Suprapubic skin (tissue), 4 donors: ENCODE data around the gene UBR1. TPM values are rescaled to one million over a fixed set of nuclear protein-coding genes. Genes with fewer than 3 reads are reported as not detected.
"Not testable (repeated sequence)": the region's sequence is repeated elsewhere in the genome, so short reads cannot be mapped to it uniquely, and the experiment has no call there.

ENCODE experiments used
- DNase-seq, 2 donors: peaks; one replicate each; pipeline ENCODE4 v3.0.0-alpha.2; 2019; ENCODE audit warnings: low spot score in 2 of 2
- H3K27ac ChIP-seq: fragments of 200-600 bp; sonication (generic); one replicate; pipeline ENCODE4 v1.5.1; 2019
- H3K27me3 ChIP-seq: fragments of 200-600 bp; sonication (generic); one replicate; pipeline ENCODE4 v1.5.1; 2019
- H3K36me3 ChIP-seq: fragments of 200-600 bp; sonication (generic); one replicate; pipeline ENCODE4 v1.5.1; 2019
- H3K4me1 ChIP-seq: fragments of 200-600 bp; sonication (generic); one replicate; pipeline ENCODE4 v1.5.1; 2019
- H3K4me3 ChIP-seq: fragments of 200-600 bp; sonication (generic); one replicate; pipeline ENCODE4 v1.5.1; 2019; ENCODE audit warnings: mild to moderate bottlenecking
- H3K9me3 ChIP-seq: fragments of 200-600 bp; sonication (generic); one replicate; pipeline ENCODE4 v1.5.1; 2019
- EP300 ChIP-seq: sonication (generic); formaldehyde crosslinking; IDR thresholded peaks from one replicate; pipeline ENCODE4 v1.6.1; 2017; ENCODE audit warnings: antibody characterized with exemption
- POLR2A ChIP-seq, 2 donors: fragments of 450-650 bp; IDR thresholded peaks; one replicate each; pipeline ENCODE4 v1.6.1; 2017; ENCODE audit warnings: antibody characterized with exemption in 2 of 2, mild to moderate bottlenecking in 2 of 2, moderate library complexity in 2 of 2
- POLR2AphosphoS5 ChIP-seq, 3 donors: sonication (generic); formaldehyde crosslinking; IDR thresholded peaks; one replicate each; pipeline ENCODE4 v1.6.1; 2017; ENCODE audit warnings: antibody characterized with exemption in 3 of 3
- WGBS: methylation state at CpG from one replicate; pipeline ENCODE4 v1.1.5; 2018; 5-methylcytosine and 5-hydroxymethylcytosine counted together
- total RNA-seq, 4 donors: library from RNA; depleted of rRNA; stranded (reverse); fragments of >200 nt; gene quantifications; one replicate each; pipeline ENCODE4 v1.1.0, GENCODE V29; 2016
- TF ChIP-seq, protein P1 (sequence below), 2 donors: fragments of 200-600 bp in 1 of 2; fragments of 450-650 bp in 1 of 2; sonication (generic) in 1 of 2; IDR thresholded peaks; one replicate each; pipeline ENCODE4 v1.5.1; 2016 to 2019; ENCODE audit warnings: antibody characterized with exemption in 2 of 2, mild to moderate bottlenecking in 1 of 2, moderate library complexity in 1 of 2

The UBR1 gene
- total RNA-seq, 4 donors from 2014 or later = 14.0 to 41.4 (median 19.2) TPM

GRCh38 chr15:42903388-42904324 is 202.2 kb downstream of the UBR1 start:
- Histone ChIP-seq H3K4me3 (no peak overlapping the region), H3K4me1 (peaks cover 9% of the 10 kb centered on the region), H3K36me3 (no peaks in the 10 kb centered on the region), H3K27ac (no peak overlapping the region), H3K9me3 (no peaks in the 10 kb centered on the region), H3K27me3 (no peaks in the 10 kb centered on the region)
- 74% methylated on average over 5 of the region's 5 CpGs for WGBS
- TF ChIP-seq POLR2AphosphoS5 (IDR thresholded peaks at IDR 0.05) (no peak), EP300 (no peak), POLR2A (IDR thresholded peaks at IDR 0.05) (no peak)
- TF ChIP-seq, protein P1, sequence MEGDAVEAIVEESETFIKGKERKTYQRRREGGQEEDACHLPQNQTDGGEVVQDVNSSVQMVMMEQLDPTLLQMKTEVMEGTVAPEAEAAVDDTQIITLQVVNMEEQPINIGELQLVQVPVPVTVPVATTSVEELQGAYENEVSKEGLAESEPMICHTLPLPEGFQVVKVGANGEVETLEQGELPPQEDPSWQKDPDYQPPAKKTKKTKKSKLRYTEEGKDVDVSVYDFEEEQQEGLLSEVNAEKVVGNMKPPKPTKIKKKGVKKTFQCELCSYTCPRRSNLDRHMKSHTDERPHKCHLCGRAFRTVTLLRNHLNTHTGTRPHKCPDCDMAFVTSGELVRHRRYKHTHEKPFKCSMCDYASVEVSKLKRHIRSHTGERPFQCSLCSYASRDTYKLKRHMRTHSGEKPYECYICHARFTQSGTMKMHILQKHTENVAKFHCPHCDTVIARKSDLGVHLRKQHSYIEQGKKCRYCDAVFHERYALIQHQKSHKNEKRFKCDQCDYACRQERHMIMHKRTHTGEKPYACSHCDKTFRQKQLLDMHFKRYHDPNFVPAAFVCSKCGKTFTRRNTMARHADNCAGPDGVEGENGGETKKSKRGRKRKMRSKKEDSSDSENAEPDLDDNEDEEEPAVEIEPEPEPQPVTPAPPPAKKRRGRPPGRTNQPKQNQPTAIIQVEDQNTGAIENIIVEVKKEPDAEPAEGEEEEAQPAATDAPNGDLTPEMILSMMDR (IDR thresholded peaks at IDR 0.05) = no peak
- no peak for DNase-seq

- H3K9me3 ChIP-seq, H3K36me3 ChIP-seq, H3K27ac ChIP-seq, DNase-seq, H3K27me3 ChIP-seq, H3K4me3 ChIP-seq: not testable (repeated sequence)
- WGBS = 91% methylated on average over 1 of the region's 1 CpG
- peaks cover 18% of the 10 kb centered on the region for H3K4me1 ChIP-seq
Observed at GRCh38 chr15:42893911-42894310, 211.9 kb downstream of the UBR1 start.

Other genes starting within 250 kb of the UBR1 start
- 10 to 100 TPM; 10.5 to 20.6 (median 14.8) TPM for gene TTBK2, start 185.3 kb downstream of the UBR1 start, total RNA-seq
- 10 to 100 TPM; 12.5 to 31.3 (median 20.3) TPM for gene TMEM62, start 27.5 kb upstream of the UBR1 start, total RNA-seq
- 10 to 100 TPM; 55.9 to 93.7 (median 81.2) TPM for gene CCNDBP1, start 79.4 kb upstream of the UBR1 start, total RNA-seq
- not detected for gene EPB42, start 115.0 kb upstream of the UBR1 start, total RNA-seq
- gene TGM5, start 160.9 kb upstream of the UBR1 start, total RNA-seq = 100 to 1,000 TPM in 1 of 4 donors, 10 to 100 TPM in 3; 61.6 to 146 (median 69.3) TPM
- not detected for gene TGM7, start 196.2 kb upstream of the UBR1 start, total RNA-seq
- gene LCMT2, start 224.5 kb upstream of the UBR1 start, total RNA-seq = 1 to 10 TPM; 3.2 to 5.7 (median 5.6) TPM